NCI-H524 (cell line): ENCODE measurements around the gene LDLRAP1.

Experiments used
- DNase-seq, 2 experiments: peaks; one replicate each; lab custom pipeline; 2025; lab: John Stamatoyannopoulos, UW

LDLRAP1 gene

GRCh38 chr1:25562928-25563283 is 19.5 kb downstream of the LDLRAP1 start:
- no peak for DNase-seq

- no peak for DNase-seq
These were observed 20.2 kb downstream of the LDLRAP1 start for GRCh38 chr1:25563330-25564215.

GRCh38 chr1:25564777-25565574 is 21.6 kb downstream of the LDLRAP1 start:
- no peak for DNase-seq

- DNase-seq: no peak
These were observed 22.2 kb downstream of the LDLRAP1 start for GRCh38 chr1:25565626-25566025.

- no peak for DNase-seq
These were observed 22.8 kb downstream of the LDLRAP1 start for GRCh38 chr1:25566176-25566729.

- peak; percentile 36 to 52 for DNase-seq
These were observed 23.4 kb downstream of the LDLRAP1 start for GRCh38 chr1:25566730-25567341.

GRCh38 chr1:25567710-25568089 is 24.3 kb downstream of the LDLRAP1 start:
- DNase-seq: no peak

GRCh38 chr1:25568090-25568833 is 24.9 kb downstream of the LDLRAP1 start:
- DNase-seq: peak; percentile 46 to 52

- DNase-seq: no peak
These were observed 25.6 kb downstream of the LDLRAP1 start for GRCh38 chr1:25568834-25569596.

- peak; percentile 87 to 93 for DNase-seq
These were observed 26.4 kb downstream of the LDLRAP1 start for GRCh38 chr1:25569597-25570396.

- DNase-seq: no peak
These were observed 27.6 kb downstream of the LDLRAP1 start for GRCh38 chr1:25570798-25571521.

GRCh38 chr1:25571522-25571970 is 28.1 kb downstream of the LDLRAP1 start:
- no peak for DNase-seq

- DNase-seq: no peak
These were observed 28.7 kb downstream of the LDLRAP1 start for GRCh38 chr1:25572107-25572506.

GRCh38 chr1:25572708-25573590 is 29.5 kb downstream of the LDLRAP1 start:
- peak in 1 of 2 experiments; percentile 43 for DNase-seq

- no peak for DNase-seq
These were observed 30.2 kb downstream of the LDLRAP1 start for GRCh38 chr1:25573591-25573930.

- no peak for DNase-seq
These were observed 30.6 kb downstream of the LDLRAP1 start for GRCh38 chr1:25573961-25574360.

GRCh38 chr1:25575191-25575590 is 31.8 kb downstream of the LDLRAP1 start:
- DNase-seq: no peak

GRCh38 chr1:25576459-25577133 is 33.2 kb downstream of the LDLRAP1 start:
- no peak for DNase-seq
